ENCODE measurements around the gene TRIP12. TPM values are rescaled to one million over a fixed set of nuclear protein-coding genes. Genes with fewer than 3 reads are reported as not detected.

Gene TRIP12
- total RNA-seq, 1 experiment from 2014 or later: 166 TPM

DNA sequence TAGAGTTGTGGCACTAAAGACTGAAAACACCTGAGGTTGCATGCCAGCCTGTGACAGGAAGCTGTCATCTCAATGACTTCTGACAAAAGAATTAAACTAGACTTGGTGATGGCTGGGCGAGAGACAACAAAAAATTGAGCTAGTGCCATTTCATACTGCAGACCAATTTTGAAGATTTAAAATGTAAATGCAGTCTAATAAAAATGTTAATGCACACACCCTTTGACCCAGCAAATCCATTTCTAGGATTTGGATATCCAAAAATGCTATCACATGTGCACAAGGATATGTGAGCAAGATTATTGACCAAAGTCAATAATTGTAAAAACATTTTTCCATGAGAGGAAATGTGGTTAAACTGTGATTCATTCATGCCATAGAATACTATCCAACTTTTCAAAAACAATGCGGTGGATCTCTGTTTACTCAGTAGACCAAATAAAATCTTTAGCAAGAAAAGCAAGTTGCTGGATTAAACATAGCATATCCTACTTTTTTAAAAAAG is 6.1 kb upstream of the TRIP12 start:
- H3K18ac ChIP-seq (ENCODE audit: insufficient read length, low read depth, low read length): no peak overlapping the region
- H3K27ac Mint-ChIP-seq: no peak overlapping the region
- no peak overlapping the region for H2BK15ac ChIP-seq (ENCODE audit: low read depth, low read length)
- H3K79me1 ChIP-seq (ENCODE audit: insufficient read depth, low read depth, low read length, poor library complexity, severe bottlenecking): no peaks in the 10 kb centered on the region
- no peak overlapping the region for H3K4me2 ChIP-seq (ENCODE audit: insufficient read depth, insufficient read length, low read length)
- no peaks in the 10 kb centered on the region for H3K79me2 ChIP-seq (ENCODE audit: insufficient read depth, low read length)
- no peak for DNase-seq
- H3K36me3 Mint-ChIP-seq (ENCODE audit: insufficient read depth in 1 of 3, low read depth in 3 of 3): peaks cover 0 to 4% (median 1%) of the 10 kb centered on the region in 3 experiments; a peak in 3 of 7 replicates
- H4K91ac ChIP-seq (ENCODE audit: insufficient read length, low read depth, low read length): no peak overlapping the region
- H4K20me1 ChIP-seq (ENCODE audit: control insufficient read depth, insufficient read depth, insufficient read length): no peaks in the 10 kb centered on the region
- no peaks in the 10 kb centered on the region for H3K4me1 ChIP-seq (ENCODE audit: insufficient read depth, low read length)
- no peaks in the 10 kb centered on the region for H3K9me3 Mint-ChIP-seq
- no peak overlapping the region for H3K9ac ChIP-seq (ENCODE audit: extremely low read depth, insufficient read length, low read length)
- no peak overlapping the region for H3T11ph ChIP-seq (ENCODE audit: low read length)
- peaks cover 4% of the 10 kb centered on the region for H3K23me2 ChIP-seq (ENCODE audit: insufficient read length, low read depth, low read length, poor library complexity, severe bottlenecking)
- no peaks in the 10 kb centered on the region for H3K27me3 Mint-ChIP-seq (ENCODE audit: low read depth)
- H3K14ac ChIP-seq (ENCODE audit: insufficient read depth, low read length): no peak overlapping the region
- H2BK120ac ChIP-seq (ENCODE audit: low read depth, low read length, poor library complexity, severe bottlenecking): no peak overlapping the region
- no CpG with 5 or more reads among the region's 2 CpGs for WGBS (ENCODE audit: extremely low coverage, insufficient read length, low lambda C conversion rate)
- TF ChIP-seq, protein P1, sequence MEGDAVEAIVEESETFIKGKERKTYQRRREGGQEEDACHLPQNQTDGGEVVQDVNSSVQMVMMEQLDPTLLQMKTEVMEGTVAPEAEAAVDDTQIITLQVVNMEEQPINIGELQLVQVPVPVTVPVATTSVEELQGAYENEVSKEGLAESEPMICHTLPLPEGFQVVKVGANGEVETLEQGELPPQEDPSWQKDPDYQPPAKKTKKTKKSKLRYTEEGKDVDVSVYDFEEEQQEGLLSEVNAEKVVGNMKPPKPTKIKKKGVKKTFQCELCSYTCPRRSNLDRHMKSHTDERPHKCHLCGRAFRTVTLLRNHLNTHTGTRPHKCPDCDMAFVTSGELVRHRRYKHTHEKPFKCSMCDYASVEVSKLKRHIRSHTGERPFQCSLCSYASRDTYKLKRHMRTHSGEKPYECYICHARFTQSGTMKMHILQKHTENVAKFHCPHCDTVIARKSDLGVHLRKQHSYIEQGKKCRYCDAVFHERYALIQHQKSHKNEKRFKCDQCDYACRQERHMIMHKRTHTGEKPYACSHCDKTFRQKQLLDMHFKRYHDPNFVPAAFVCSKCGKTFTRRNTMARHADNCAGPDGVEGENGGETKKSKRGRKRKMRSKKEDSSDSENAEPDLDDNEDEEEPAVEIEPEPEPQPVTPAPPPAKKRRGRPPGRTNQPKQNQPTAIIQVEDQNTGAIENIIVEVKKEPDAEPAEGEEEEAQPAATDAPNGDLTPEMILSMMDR (conservative IDR thresholded peaks at IDR 0.05): no peak
- H3K4me1 Mint-ChIP-seq: peaks cover 3 to 6% of the 10 kb centered on the region in 2 experiments; a peak in 2 of 4 replicates
- H3K23ac ChIP-seq (ENCODE audit: insufficient read length, low read depth, low read length): no peak overlapping the region
- H2AFZ ChIP-seq (ENCODE audit: low read length): no peak overlapping the region
- no peak overlapping the region for H4K5ac ChIP-seq (ENCODE audit: insufficient read length, low read depth, low read length)
- H3K4ac ChIP-seq (ENCODE audit: low read depth, low read length): no peak overlapping the region
- no peak overlapping the region for H2BK20ac ChIP-seq (ENCODE audit: low read depth, low read length, poor library complexity, severe bottlenecking)
- no peak overlapping the region for H2BK5ac ChIP-seq (ENCODE audit: insufficient read length, low read length)
- H3K56ac ChIP-seq (ENCODE audit: insufficient read length, low read depth, low read length): no peak overlapping the region
- H2BK12ac ChIP-seq (ENCODE audit: insufficient read length, low read depth, low read length): no peak overlapping the region
- no peak overlapping the region for H2AK5ac ChIP-seq (ENCODE audit: insufficient read length, low read length)
- H3K9me3 ChIP-seq (ENCODE audit: control insufficient read depth, low read depth, low read length): no peaks in the 10 kb centered on the region
- H4K8ac ChIP-seq (replicated peaks; ENCODE audit: insufficient read length, low read depth, low read length): no peak overlapping the region
- H3K27ac ChIP-seq (ENCODE audit: insufficient read length, low read depth, low read length): no peak overlapping the region
- no peaks in the 10 kb centered on the region for H3K27me3 ChIP-seq (ENCODE audit: insufficient read depth, low read length)
- no peak overlapping the region for H3K4me3 Mint-ChIP-seq

All from H9 (cell line).